Measurements from ENCODE around the gene MYO5B.

MYO5B gene

DNA sequence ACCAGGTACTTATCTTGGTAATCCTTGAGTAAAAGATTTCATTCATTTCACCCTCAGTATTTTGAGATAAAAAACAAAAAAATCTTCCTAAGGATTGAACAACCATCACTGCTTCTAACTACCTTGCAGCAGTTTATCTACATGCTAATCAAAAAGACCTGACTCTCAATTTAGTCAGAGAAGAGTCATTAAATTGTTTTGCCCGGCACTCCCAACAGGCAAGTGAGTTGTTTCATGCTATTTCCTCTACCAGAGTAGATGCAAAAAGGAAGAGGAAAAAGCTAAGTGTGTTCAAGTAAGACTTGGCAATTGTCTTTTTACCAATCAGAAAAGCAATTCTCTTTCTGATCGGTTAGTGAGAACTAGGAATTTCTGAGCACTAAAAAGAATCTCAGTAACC lies 39.5 kb downstream of the MYO5B start:
- no peak overlapping the region for H3K4me3 ChIP-seq (ENCODE audit: low read depth, low read length)
- TF ChIP-seq, protein P1, sequence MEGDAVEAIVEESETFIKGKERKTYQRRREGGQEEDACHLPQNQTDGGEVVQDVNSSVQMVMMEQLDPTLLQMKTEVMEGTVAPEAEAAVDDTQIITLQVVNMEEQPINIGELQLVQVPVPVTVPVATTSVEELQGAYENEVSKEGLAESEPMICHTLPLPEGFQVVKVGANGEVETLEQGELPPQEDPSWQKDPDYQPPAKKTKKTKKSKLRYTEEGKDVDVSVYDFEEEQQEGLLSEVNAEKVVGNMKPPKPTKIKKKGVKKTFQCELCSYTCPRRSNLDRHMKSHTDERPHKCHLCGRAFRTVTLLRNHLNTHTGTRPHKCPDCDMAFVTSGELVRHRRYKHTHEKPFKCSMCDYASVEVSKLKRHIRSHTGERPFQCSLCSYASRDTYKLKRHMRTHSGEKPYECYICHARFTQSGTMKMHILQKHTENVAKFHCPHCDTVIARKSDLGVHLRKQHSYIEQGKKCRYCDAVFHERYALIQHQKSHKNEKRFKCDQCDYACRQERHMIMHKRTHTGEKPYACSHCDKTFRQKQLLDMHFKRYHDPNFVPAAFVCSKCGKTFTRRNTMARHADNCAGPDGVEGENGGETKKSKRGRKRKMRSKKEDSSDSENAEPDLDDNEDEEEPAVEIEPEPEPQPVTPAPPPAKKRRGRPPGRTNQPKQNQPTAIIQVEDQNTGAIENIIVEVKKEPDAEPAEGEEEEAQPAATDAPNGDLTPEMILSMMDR (IDR thresholded peaks at IDR 0.05; ENCODE audit: control insufficient read depth, extremely low read depth, insufficient read depth), result no peak
- no peak for DNase-seq (ENCODE audit: low read depth)

DNA sequence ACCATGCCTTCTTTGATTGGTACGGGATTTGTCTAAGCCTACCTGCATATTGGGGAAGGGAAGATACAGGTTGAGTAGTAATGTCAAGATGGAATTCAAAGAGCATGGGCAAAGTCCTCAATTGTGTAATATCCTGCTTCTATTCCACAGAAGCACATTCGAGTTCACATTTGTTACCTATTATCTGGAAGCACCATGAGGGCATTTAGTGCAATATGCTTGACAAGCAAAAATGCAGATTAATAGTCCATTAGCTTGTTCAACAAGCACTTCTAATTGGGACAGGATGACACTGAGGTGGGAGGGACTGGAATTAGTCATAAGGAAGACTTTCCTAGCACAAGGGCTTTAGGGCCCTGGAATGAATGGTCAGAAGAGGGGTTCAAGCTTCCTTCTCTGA lies 40.5 kb downstream of the MYO5B start:
- H3K4me3 ChIP-seq (ENCODE audit: low read depth, low read length), result no peak overlapping the region
- DNase-seq (ENCODE audit: low read depth), result no peak
- TF ChIP-seq, protein P1 (IDR thresholded peaks at IDR 0.05; ENCODE audit: control insufficient read depth, extremely low read depth, insufficient read depth), result no peak

DNA sequence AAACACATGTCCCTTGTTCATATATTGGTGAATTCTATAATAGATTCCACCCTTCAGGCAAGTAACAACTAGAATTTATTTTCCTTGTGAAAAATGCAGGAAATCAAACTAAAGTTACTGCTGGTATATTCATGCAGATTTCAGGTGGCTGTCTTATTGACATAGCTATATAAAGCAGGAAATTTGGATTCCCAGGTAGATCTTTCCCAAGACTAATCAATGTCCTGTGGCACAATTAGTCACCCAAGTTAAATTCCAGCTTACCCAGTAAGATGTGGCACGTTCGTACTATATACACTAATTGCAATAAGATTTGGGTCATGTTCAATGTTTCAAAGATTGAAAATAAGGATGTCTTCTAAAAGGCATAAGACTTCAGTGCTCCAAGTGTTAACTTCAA lies 42.0 kb downstream of the MYO5B start:
- no peak overlapping the region for H3K4me3 ChIP-seq (ENCODE audit: low read depth, low read length)
- no peak for DNase-seq (ENCODE audit: low read depth)
- TF ChIP-seq, protein P1 (IDR thresholded peaks at IDR 0.05; ENCODE audit: control insufficient read depth, extremely low read depth, insufficient read depth), result no peak

DNA sequence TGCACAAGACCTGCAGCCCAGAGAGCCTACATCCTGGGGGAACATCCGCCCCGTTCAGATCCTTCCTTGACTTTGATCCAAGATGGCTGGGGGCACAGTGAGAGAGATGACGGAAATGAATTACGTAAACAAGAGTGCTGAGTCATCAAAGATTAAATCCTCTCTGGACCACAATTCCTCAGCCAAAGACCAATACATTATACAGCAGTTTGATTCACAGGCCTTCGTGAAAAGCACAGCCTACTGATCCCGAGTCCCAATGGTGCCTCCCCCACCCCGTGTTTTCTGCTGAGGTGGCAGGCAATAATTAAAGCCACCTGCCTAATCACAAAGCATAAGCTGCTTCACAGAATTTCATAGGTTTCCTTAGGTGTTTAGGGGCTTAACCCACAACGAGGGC lies 43.0 kb downstream of the MYO5B start:
- TF ChIP-seq, protein P1 (IDR thresholded peaks at IDR 0.05; ENCODE audit: control insufficient read depth, extremely low read depth, insufficient read depth), result no peak
- no peak for DNase-seq (ENCODE audit: low read depth)
- H3K4me3 ChIP-seq (ENCODE audit: low read depth, low read length), result no peak overlapping the region

DNA sequence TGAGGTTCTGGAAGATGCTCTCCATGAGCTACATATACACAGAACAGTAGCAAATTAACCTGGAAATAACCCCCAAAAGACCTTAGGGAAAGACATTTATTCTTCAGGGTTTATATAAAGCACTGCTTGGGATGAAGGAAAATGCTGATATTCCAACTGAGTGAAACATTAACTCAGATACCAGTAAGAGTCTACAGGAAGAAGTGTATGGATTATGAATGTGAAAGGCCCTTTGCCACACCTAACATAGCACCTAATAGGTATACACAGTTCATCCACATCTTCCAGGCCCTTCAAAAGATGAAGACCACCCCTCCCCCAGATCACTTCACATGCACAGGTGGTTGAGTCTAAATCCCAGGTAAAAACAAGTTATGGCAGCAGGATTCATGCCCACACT lies 50.4 kb downstream of the MYO5B start:
- DNase-seq (ENCODE audit: low read depth), result no peak
- H3K4me3 ChIP-seq (ENCODE audit: low read depth, low read length), result no peak overlapping the region
- TF ChIP-seq, protein P1 (IDR thresholded peaks at IDR 0.05; ENCODE audit: control insufficient read depth, extremely low read depth, insufficient read depth), result no peak

DNA sequence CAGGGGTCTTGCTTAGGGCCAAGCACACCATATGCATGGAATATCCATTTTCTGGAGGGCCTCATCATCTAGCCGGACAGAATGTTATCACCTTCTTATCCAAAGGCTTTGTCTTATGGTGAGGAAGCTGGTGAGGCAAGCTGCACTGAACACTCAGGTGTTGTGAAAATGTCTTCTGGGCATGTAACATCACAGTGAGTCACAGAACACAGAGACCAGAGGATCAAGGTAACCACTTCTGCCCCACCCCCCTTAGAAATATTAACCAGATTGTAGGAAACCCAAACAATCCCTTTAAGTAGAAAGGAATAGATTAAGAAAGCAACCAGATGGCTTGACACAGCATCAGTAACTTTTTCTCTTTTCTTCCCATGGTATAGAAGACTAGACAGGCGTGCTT lies 51.1 kb downstream of the MYO5B start:
- no peak for DNase-seq (ENCODE audit: low read depth)
- TF ChIP-seq, protein P1 (IDR thresholded peaks at IDR 0.05; ENCODE audit: control insufficient read depth, extremely low read depth, insufficient read depth), result no peak
- no peak overlapping the region for H3K4me3 ChIP-seq (ENCODE audit: low read depth, low read length)

DNA sequence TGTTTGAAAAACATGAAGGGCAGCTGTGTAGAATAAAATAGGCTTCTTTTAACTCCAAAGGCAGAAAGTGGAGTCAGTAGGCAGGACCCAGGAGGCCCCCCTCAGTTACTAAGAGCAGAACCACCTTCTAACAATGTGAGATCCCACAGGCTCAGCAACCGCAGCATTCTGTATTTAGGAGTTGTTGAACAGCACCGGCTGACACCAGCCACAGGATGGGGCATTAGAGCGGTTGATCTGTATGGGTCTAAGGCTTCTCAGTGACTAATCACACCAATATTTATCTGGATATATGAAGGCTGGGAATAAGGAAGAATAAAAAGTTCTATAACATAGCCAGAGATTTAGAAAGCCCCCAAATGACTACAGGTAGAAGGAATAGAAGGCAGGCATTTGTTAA lies 51.7 kb downstream of the MYO5B start:
- no peak for DNase-seq (ENCODE audit: low read depth)
- H3K4me3 ChIP-seq (ENCODE audit: low read depth, low read length), result no peak overlapping the region
- TF ChIP-seq, protein P1 (IDR thresholded peaks at IDR 0.05; ENCODE audit: control insufficient read depth, extremely low read depth, insufficient read depth), result no peak
